Activated naive CD4-positive, alpha-beta T cell treated with anti-CD3 and anti-CD28 coated beads, Interleukin-2, amount 50 U/mL, for 72 hours (primary cell): ENCODE measurements around the gene SOST. TPM values are rescaled to one million over a fixed set of nuclear protein-coding genes. Genes with fewer than 3 reads are reported as not detected.

Source experiments
- total RNA-seq, 2 donors: library from RNA; stranded (reverse); gene quantifications; one replicate each; pipeline ENCODE4 v1.2.3, GENCODE V29; 2022

SOST gene
- total RNA-seq, 2 donors from 2014 or later: not detected

Other genes with a start within 250 kb of the SOST start
- 1 to 10 TPM in 1 of 2 donors, under 1 TPM in 1; 0.32 to 2.2 TPM for gene ETV4, start 212.5 kb downstream of the SOST start, total RNA-seq
- 1 to 10 TPM in 1 of 2 donors, under 1 TPM in 1; 0.11 to 1.2 TPM for gene MEOX1, start 96.9 kb downstream of the SOST start, total RNA-seq
- 10 to 100 TPM; 15.2 to 24.8 TPM for gene DUSP3, start 20.2 kb upstream of the SOST start, total RNA-seq
- gene CFAP97D1, start 21.6 kb upstream of the SOST start, total RNA-seq: not detected
- gene MPP3, start 74.4 kb upstream of the SOST start, total RNA-seq: under 1 TPM in 1 of 2 donors, not detected in 1; 0.99 TPM
- not detected for gene CD300LG, start 88.4 kb upstream of the SOST start, total RNA-seq
- gene MPP2, start 148.7 kb upstream of the SOST start, total RNA-seq: 1 to 10 TPM; 4.6 to 6.0 TPM
- not detected for gene PPY, start 183.7 kb upstream of the SOST start, total RNA-seq
- not detected for gene PYY, start 195.1 kb upstream of the SOST start, total RNA-seq
- gene NAGS, start 245.8 kb upstream of the SOST start, total RNA-seq: 1 to 10 TPM in 1 of 2 donors, under 1 TPM in 1; 0.18 to 3.0 TPM